AG09309 (cell line): ENCODE measurements around the gene DENND1B.
"Not testable (repeated sequence)": the region's sequence is repeated elsewhere in the genome, so short reads cannot be mapped to it uniquely, and the experiment has no call there.

Source experiments
- DNase-seq: peaks from one replicate; pipeline ENCODE4 v3.0.0-alpha.2; 2010; ENCODE audit warnings: low read depth
- H3K4me3 ChIP-seq: 2 replicates; pipeline ENCODE4 v1.5.1; 2011; ENCODE audit warnings: mild to moderate bottlenecking, low read depth, low read length, moderate library complexity; ENCODE audit not compliant: control insufficient read depth
- CTCF ChIP-seq: IDR thresholded peaks from 2 replicates; pipeline ENCODE4 v1.5.1; 2011; ENCODE audit warnings: mild to moderate bottlenecking, low read depth, low read length, inconsistent platforms; ENCODE audit not compliant: insufficient read depth, control insufficient read depth; ENCODE audit errors: missing control alignments

Gene DENND1B

GRCh38 chr1:197598935-197599334 lies 176.3 kb downstream of the DENND1B start:
- DNase-seq = no peak
- TF ChIP-seq CTCF = no peak

GRCh38 chr1:197595304-197595904 lies 179.9 kb downstream of the DENND1B start:
- TF ChIP-seq CTCF = no peak
- DNase-seq = no peak

More at GRCh38 chr1:197598935-197599334, 176.3 kb downstream of the DENND1B start:
- no peak overlapping the region for H3K4me3 ChIP-seq

GRCh38 chr1:197590687-197591086 lies 184.6 kb downstream of the DENND1B start:
- no peak for DNase-seq
- H3K4me3 ChIP-seq = no peak overlapping the region
- TF ChIP-seq CTCF = no peak

More at GRCh38 chr1:197595304-197595904, 179.9 kb downstream of the DENND1B start:
- no peak overlapping the region for H3K4me3 ChIP-seq

- no peak for DNase-seq
- no peak overlapping the region for H3K4me3 ChIP-seq
- TF ChIP-seq CTCF = no peak
These were observed 189.5 kb downstream of the DENND1B start for GRCh38 chr1:197585809-197586208.

- no peak for TF ChIP-seq CTCF
- no peak for DNase-seq
These were observed 197.7 kb downstream of the DENND1B start for GRCh38 chr1:197577580-197577979.

GRCh38 chr1:197575531-197575930 lies 199.7 kb downstream of the DENND1B start:
- not testable (repeated sequence) for H3K4me3 ChIP-seq, DNase-seq

More at GRCh38 chr1:197577580-197577979, 197.7 kb downstream of the DENND1B start:
- no peak overlapping the region for H3K4me3 ChIP-seq

- no peak for DNase-seq
- no peak overlapping the region for H3K4me3 ChIP-seq
- no peak for TF ChIP-seq CTCF
These were observed 203.1 kb downstream of the DENND1B start for GRCh38 chr1:197572169-197572568.
